ENCODE data around the gene FAM3B. TPM values are rescaled to one million over a fixed set of nuclear protein-coding genes. Genes with fewer than 3 reads are reported as not detected.

The FAM3B gene
- total RNA-seq, 1 experiment from 2014 or later, result not detected

DNA sequence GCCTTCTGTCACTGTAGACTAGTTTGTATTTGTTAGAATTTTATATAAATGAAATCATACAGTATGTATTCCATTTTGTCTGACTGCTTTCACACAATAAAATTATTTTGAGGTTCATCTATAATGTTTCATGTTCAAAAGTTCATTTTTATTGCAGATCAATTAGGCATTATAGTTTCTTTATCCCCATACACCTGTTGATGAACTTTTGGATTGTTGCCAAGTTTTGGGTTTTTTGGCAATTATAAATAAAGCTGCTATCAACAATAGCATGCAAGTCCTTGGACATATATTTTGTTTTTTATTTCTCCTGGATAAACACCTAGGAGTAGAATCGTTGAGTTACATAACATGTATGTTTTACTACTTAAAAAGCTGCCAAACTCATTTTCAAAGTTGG, 47.1 kb upstream of the FAM3B start:
- ChIA-PET CTCF (no interaction called here), POLR2A (no interaction called here)
- Histone ChIP-seq H3K36me3 (ENCODE audit: control insufficient read depth, insufficient read depth, low read length) (no peaks in the 10 kb centered on the region), H3K27me3 (ENCODE audit: control insufficient read depth, insufficient read depth, low read length) (no peaks in the 10 kb centered on the region), H3K27ac (ENCODE audit: low read length) (no peak overlapping the region), H3K9me3 (ENCODE audit: control insufficient read depth, insufficient read depth, low read depth, low read length) (no peaks in the 10 kb centered on the region), H3K4me3 (ENCODE audit: low read depth in 2 of 2, low read length in 2 of 2) (no peak overlapping the region), H3K4me1 (ENCODE audit: control insufficient read depth, insufficient read depth, low read length) (no peaks in the 10 kb centered on the region)
- in situ Hi-C loops (cut with HindIII; ENCODE audit: low pct_unique_long_range_greater_than_20kb, low sequenced_read_pairs), result no loop called here
- no peak for DNase-seq (ENCODE audit: low read depth, low spot score)
- BruUV-seq (replicated peaks), result no TSS peak
- intact Hi-C loops (cut with micrococcal nuclease; ENCODE audit: unreplicated experiment), result no loop called here
- TF ChIP-seq POLR2AphosphoS5 (IDR thresholded peaks at IDR 0.05; ENCODE audit: low read depth, low read length) (no peak), SIN3A (IDR thresholded peaks at IDR 0.05; ENCODE audit: borderline replicate concordance, insufficient read depth, low read depth, low read length) (no peak), REST (IDR thresholded peaks at IDR 0.05; ENCODE audit: insufficient read depth in 1 of 2, low read depth in 2 of 2, low read length in 1 of 2) (no peak), CTCF (IDR thresholded peaks at IDR 0.05) (no peak), TCF7L2 (IDR thresholded peaks at IDR 0.05; ENCODE audit: low read depth, low read length) (no peak)
- ATAC-seq, result no peak

DNA sequence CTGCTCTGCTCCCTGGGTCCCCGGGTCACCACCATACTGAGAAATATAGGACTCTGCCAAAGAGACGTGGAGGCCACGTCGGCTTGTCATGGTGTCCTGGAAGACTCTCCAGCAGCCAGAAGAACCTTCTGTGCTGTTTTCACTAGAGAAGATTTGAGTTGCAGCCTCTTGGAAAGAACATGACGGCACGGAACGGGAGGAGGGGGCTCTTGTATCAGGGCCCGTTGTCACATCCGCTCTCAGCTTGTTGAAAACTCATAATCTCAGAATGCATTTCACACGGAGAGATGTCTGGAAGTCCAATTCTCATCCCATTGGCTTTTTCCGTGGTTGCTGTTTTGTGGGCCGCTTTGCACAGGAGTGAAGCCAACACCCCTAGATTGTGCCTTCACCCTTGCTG, 39.4 kb upstream of the FAM3B start:
- no peaks in the 10 kb centered on the region for H3K9me3 ChIP-seq (ENCODE audit: control insufficient read depth, insufficient read depth, low read depth, low read length)
- CTCF ChIA-PET, result no interaction called here
- TF ChIP-seq SIN3A (IDR thresholded peaks at IDR 0.05; ENCODE audit: borderline replicate concordance, insufficient read depth, low read depth, low read length), result no peak
- TF ChIP-seq POLR2AphosphoS5 (IDR thresholded peaks at IDR 0.05; ENCODE audit: low read depth, low read length), result no peak
- TF ChIP-seq TCF7L2 (IDR thresholded peaks at IDR 0.05; ENCODE audit: low read depth, low read length), result no peak
- TF ChIP-seq REST (IDR thresholded peaks at IDR 0.05; ENCODE audit: insufficient read depth in 1 of 2, low read depth in 2 of 2, low read length in 1 of 2), result no peak
- TF ChIP-seq CTCF (IDR thresholded peaks at IDR 0.05), result no peak
- H3K36me3 ChIP-seq (ENCODE audit: control insufficient read depth, insufficient read depth, low read length), result no peaks in the 10 kb centered on the region
- BruUV-seq (replicated peaks), result no TSS peak
- DNase-seq (ENCODE audit: low read depth, low spot score) (no peak), ATAC-seq (no peak)
- in situ Hi-C loops (cut with HindIII; ENCODE audit: low pct_unique_long_range_greater_than_20kb, low sequenced_read_pairs), result no loop called here
- intact Hi-C loops (cut with micrococcal nuclease; ENCODE audit: unreplicated experiment), result loop anchor here (10.0 kb wide), 1 partner anchor 152 kb away; no protein-coding TSS in a partner anchor
- no peak overlapping the region for H3K27ac ChIP-seq (ENCODE audit: low read length)
- H3K4me3 ChIP-seq (ENCODE audit: low read depth in 2 of 2, low read length in 2 of 2), result no peak overlapping the region
- POLR2A ChIA-PET, result no interaction called here
- H3K27me3 ChIP-seq (ENCODE audit: control insufficient read depth, insufficient read depth, low read length), result no peaks in the 10 kb centered on the region; the same call in 1 of the 2 replicates
- H3K4me1 ChIP-seq (ENCODE audit: control insufficient read depth, insufficient read depth, low read length), result no peaks in the 10 kb centered on the region
